Smooth muscle cell (in vitro differentiated cells): ENCODE data around the gene EIF4G1. TPM values are rescaled to one million over a fixed set of nuclear protein-coding genes. Genes with fewer than 3 reads are reported as not detected.
"Not testable (repeated sequence)": the region's sequence is repeated elsewhere in the genome, so short reads cannot be mapped to it uniquely, and the experiment has no call there.

Experiments used
- DNase-seq: peaks from one replicate; lab custom pipeline; 2025; ENCODE audit not compliant: unreplicated experiment; lab: John Stamatoyannopoulos, UW
- H2AFZ ChIP-seq: fragments of 200-600 bp; sonication (generic); 2 replicates; pipeline ENCODE4 v1.6.0; 2016; ENCODE audit warnings: antibody characterized with exemption, low read depth, mild to moderate bottlenecking
- H3F3A ChIP-seq: fragments of 200-600 bp; sonication (generic); 2 replicates; pipeline ENCODE4 v1.6.0; 2017; ENCODE audit warnings: antibody characterized with exemption, low read depth
- H3K27ac ChIP-seq: fragments of 200-600 bp; sonication (generic); 2 replicates; pipeline ENCODE4 v1.5.1; 2016; ENCODE audit warnings: low read depth, mild to moderate bottlenecking
- H3K27me3 ChIP-seq: fragments of 200-600 bp; sonication (generic); 2 replicates; pipeline ENCODE4 v1.6.1; 2016; ENCODE audit warnings: low read depth, mild to moderate bottlenecking
- H3K36me3 ChIP-seq: fragments of 200-600 bp; sonication (generic); 2 replicates; pipeline ENCODE4 v1.5.1; 2016; ENCODE audit warnings: low read depth
- H3K4me1 ChIP-seq: fragments of 200-600 bp; sonication (generic); 2 replicates; pipeline ENCODE4 v1.5.1; 2016; ENCODE audit warnings: low read depth
- H3K4me2 ChIP-seq: fragments of 200-600 bp; sonication (generic); 2 replicates; pipeline ENCODE4 v1.6.0; 2016; ENCODE audit warnings: mild to moderate bottlenecking
- H3K4me3 ChIP-seq: fragments of 200-600 bp; sonication (generic); 2 replicates; pipeline ENCODE4 v1.5.1; 2016; ENCODE audit warnings: mild to moderate bottlenecking
- H3K79me2 ChIP-seq: fragments of 200-600 bp; sonication (generic); 2 replicates; pipeline ENCODE4 v1.6.0; 2016; ENCODE audit warnings: low read depth, mild to moderate bottlenecking
- H3K9ac ChIP-seq: fragments of 200-600 bp; sonication (generic); 2 replicates; pipeline ENCODE4 v1.6.0; 2016; ENCODE audit warnings: low read depth
- H3K9me3 ChIP-seq: fragments of 200-600 bp; sonication (generic); replicated peaks from 2 replicates; pipeline ENCODE4 v1.5.1; 2016; ENCODE audit warnings: low read depth
- H4K20me1 ChIP-seq: fragments of 200-600 bp; sonication (generic); 2 replicates; pipeline ENCODE4 v1.6.0; 2016; ENCODE audit warnings: low read depth
- CTCF ChIP-seq: fragments of 200-600 bp; sonication (generic); IDR thresholded peaks from 2 replicates; pipeline ENCODE4 v1.5.1; 2017; ENCODE audit warnings: borderline replicate concordance, mild to moderate bottlenecking, antibody characterized with exemption; ENCODE audit not compliant: insufficient read depth, poor library complexity, severe bottlenecking
- WGBS: methylation state at CpG from one replicate; pipeline ENCODE4 v1.1.7; 2016; ENCODE audit warnings: low lambda C conversion rate; 5-methylcytosine and 5-hydroxymethylcytosine counted together
- polyA plus RNA-seq: library from polyadenylated mRNA; unstranded; fragments of >200 nt; fragmentation: Nextera tagmentation; extraction: Ambion mirVana; gene quantifications from 2 replicates; pipeline ENCODE4 v1.2.1, GENCODE V29; 2016
- total RNA-seq: library from RNA; depleted of rRNA; stranded (reverse); fragments of >200 nt; gene quantifications from 2 replicates; pipeline ENCODE4 v1.2.3, GENCODE V29; 2014

Gene EIF4G1
- 148 and 198 TPM in 2 replicates for total RNA-seq
- 171 and 213 TPM in 2 replicates for polyA plus RNA-seq

- H3F3A ChIP-seq, result peaks cover 22% of the 10 kb centered on the region
- H3K79me2 ChIP-seq, result peaks cover 46% of the 10 kb centered on the region
- H3K27ac ChIP-seq, result peak within 1 kb of the TSS; percentile 95
- DNase-seq, result peak; percentile 85
- H3K9me3 ChIP-seq, result no peaks in the 10 kb centered on the region
- H2AFZ ChIP-seq, result peak within 1 kb of the TSS; percentile 65
- peaks cover 44% of the 10 kb centered on the region for H4K20me1 ChIP-seq
- H3K27me3 ChIP-seq, result no peaks in the 10 kb centered on the region
- H3K9ac ChIP-seq, result peak within 1 kb of the TSS; percentile 97
- H3K36me3 ChIP-seq, result no peaks in the 10 kb centered on the region
- peaks cover 18% of the 10 kb centered on the region for H3K4me1 ChIP-seq
- H3K4me2 ChIP-seq, result peak within 1 kb of the TSS; percentile 96
- under 1% methylated on average over 36 of the region's 40 CpGs for WGBS
- no peak for TF ChIP-seq CTCF
- H3K4me3 ChIP-seq, result peak within 1 kb of the TSS; percentile 96
Observed at GRCh38 chr3:184314363-184314699, at the start of gene EIF4G1. Gene EIF4G1 (plus strand): TSS chr3:184314606. CDS start chr3:184315797, 1,191 bp downstream.

- not testable (repeated sequence) for H3K79me2 ChIP-seq, H4K20me1 ChIP-seq, H3K4me1 ChIP-seq, H2AFZ ChIP-seq, H3K27ac ChIP-seq, DNase-seq, H3K9me3 ChIP-seq, H3K4me2 ChIP-seq, H3K36me3 ChIP-seq, H3K9ac ChIP-seq, H3F3A ChIP-seq, H3K4me3 ChIP-seq
- peaks cover 32% of the 10 kb centered on the region for H3K27me3 ChIP-seq
- WGBS, result 92% methylated on average over 1 of the region's 1 CpG
Observed at GRCh38 chr3:184267249-184267648, 47.2 kb upstream of the EIF4G1 start.

GRCh38 chr3:184272269-184272668, 42.1 kb upstream of the EIF4G1 start:
- Histone ChIP-seq H3K27me3 (peaks cover 46% of the 10 kb centered on the region), H2AFZ (no peak overlapping the region), H3K27ac (no peak overlapping the region), H3K4me3 (no peak overlapping the region), H3K4me2 (no peak overlapping the region), H3K9ac (no peak overlapping the region), H4K20me1 (no peaks in the 10 kb centered on the region), H3K36me3 (no peaks in the 10 kb centered on the region), H3K9me3 (no peaks in the 10 kb centered on the region), H3K79me2 (no peaks in the 10 kb centered on the region), H3F3A (no peaks in the 10 kb centered on the region), H3K4me1 (no peaks in the 10 kb centered on the region)
- WGBS, result no CpG with 5 or more reads among the region's 1 CpG
- no peak for TF ChIP-seq CTCF
- no peak for DNase-seq

GRCh38 chr3:184275381-184275701, 39.1 kb upstream of the EIF4G1 start:
- Histone ChIP-seq H3K4me1 (no peaks in the 10 kb centered on the region), H3K9ac (no peak overlapping the region), H2AFZ (no peak overlapping the region), H3K36me3 (no peaks in the 10 kb centered on the region), H4K20me1 (no peaks in the 10 kb centered on the region), H3K4me2 (no peak overlapping the region), H3K79me2 (no peaks in the 10 kb centered on the region), H3K27ac (no peak overlapping the region), H3K9me3 (no peaks in the 10 kb centered on the region), H3K27me3 (peaks cover 64% of the 10 kb centered on the region), H3K4me3 (no peak overlapping the region), H3F3A (no peaks in the 10 kb centered on the region)
- 83% methylated on average over 12 of the region's 12 CpGs for WGBS
- DNase-seq, result no peak
- no peak for TF ChIP-seq CTCF
